Stimulated activated CD4-positive, alpha-beta T cell treated with anti-CD3 and anti-CD28 coated beads, Interleukin-4, amount 100 ng/mL, for 1 hour (primary cell): ENCODE measurements around the gene HSD17B1.
A peak's percentile ranks its signal among the peaks of the same experiment; 100 is the strongest.

Experiments
- DNase-seq: peaks from one replicate; pipeline ENCODE4 v3.0.0-alpha.2; 2020

Gene HSD17B1

DNA sequence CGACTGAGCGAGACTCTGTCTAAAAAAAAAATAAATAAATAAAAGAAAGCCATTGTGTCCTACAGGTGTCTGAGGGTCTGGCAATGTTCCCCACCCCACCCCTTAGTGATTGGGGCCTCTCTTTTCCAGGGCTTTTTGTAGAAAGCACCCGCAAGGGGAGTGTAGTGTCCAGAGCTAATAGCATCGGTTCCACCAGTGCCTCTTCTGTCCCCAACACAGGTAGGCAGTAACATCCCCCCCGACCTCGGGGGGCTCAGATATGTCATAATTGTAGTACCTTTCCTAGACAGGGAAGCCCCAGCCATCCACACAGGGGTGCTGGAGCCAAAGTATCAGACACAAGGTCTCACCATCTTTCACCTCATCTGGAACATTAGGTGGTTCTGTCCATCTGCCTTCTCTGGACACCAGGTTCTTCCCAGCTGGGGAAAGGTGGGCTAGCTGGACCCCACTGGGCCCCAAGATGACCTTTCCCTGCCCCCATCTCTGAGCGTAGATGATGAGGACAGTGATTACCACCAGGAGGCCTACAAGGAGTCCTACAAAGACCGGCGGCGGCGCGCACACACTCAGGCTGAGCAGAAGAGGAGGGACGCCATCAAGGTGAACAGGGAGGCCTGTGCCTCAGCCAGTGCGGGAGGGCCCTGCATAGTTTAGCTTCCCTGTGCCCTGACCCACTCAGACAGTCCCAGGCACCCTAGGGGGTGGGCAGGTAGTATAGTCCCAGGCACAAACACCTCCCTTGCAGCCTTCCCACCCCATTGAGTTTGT lies 15.8 kb downstream of the HSD17B1 start:
- no peak for DNase-seq

DNA sequence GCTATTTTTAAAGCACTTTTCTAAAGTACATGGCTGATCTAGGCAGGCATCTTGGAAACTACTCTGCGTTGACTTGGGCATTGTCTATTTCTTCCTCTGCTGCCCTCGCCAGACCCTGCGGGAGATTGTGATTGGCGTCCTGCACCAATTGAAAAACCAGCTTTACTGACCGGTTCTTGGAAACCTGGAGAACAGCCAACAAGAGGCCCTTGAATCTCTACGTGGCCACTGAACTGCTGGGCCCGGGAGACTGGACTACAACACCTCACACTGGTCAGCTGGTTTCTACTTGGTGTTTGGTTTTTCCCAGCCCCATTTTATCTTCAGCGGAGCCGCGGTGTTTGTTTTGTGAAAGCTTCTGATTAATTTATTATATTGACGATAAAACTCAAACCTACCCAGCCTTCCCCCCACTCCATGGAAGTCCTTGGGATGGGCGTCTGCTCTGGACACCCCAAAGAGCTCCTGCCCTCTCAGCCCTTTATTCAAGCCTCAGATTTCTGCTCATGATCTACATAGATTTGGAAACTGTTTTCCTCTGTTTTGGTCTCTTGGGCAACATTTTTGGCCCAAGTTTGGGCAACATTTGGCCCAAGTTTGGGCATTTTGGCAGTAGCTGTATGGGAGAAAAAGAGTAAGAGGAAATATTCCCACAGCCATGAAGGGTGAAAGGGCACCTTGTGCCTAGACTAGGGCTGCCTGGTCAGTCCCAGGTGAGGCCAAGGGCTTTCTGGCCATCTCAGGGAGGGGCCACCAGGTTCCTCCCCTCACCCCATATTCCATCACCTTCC lies 18.9 kb downstream of the HSD17B1 start:
- DNase-seq, result no peak

DNA sequence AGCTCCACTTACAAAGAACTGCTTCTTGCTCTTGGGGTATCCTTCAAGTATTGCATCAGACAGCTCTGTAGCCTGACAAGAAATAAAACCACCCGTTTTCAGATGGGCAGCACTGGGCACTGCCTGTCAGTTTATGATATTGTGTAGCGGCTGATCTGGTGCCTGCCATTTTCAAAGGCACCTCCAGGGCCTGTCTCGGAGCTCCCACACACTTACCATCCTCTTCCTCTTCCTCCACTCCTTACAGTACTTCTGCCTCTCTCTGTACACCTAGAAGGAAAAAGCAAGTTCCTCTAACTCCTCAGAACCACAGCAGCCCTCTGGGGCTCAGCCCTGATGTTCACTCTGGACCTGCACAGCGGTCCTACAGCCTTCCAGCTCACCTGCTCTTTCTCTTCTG lies 20.4 kb downstream of the HSD17B1 start:
- no peak for DNase-seq

DNA sequence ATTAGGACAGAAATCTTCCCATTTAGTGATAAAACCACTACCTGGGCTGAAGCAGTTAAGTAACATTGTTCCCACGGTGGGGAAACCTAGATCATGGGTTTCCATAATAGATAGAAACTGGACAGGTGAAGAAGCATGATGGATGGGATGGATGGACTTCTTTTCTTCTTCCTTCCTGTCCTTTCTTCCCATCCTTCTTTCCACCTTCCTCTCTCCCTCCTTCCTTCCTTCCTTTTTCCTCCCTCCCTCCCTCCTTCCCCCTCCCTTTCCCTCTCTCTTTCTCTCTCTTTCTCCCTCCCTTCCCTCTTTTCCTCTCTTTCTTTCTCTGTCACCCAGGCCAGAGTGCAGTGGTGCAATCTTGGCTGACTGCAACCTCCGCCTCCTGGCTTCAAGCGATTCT lies 21.7 kb downstream of the HSD17B1 start:
- no peak for DNase-seq

DNA sequence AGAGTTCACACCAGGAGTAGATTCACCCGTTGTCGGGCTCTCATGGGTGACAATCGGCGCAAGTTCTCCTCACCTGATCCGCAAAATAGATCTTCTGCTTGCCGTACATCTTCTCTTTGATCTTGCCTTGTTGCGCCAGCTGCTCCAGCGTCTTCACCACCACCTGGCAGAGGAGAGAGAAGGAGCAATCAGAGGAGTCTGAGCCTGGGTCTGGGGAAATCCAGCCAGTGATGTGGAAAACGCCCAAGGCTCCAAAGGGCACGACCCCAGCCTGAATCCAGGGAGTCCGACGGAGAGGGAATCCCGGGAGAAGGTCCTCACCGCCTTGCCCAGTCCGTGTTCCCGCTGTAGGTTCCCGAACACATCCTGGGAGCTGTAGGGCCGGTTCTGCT lies 24.4 kb downstream of the HSD17B1 start:
- no peak for DNase-seq

DNA sequence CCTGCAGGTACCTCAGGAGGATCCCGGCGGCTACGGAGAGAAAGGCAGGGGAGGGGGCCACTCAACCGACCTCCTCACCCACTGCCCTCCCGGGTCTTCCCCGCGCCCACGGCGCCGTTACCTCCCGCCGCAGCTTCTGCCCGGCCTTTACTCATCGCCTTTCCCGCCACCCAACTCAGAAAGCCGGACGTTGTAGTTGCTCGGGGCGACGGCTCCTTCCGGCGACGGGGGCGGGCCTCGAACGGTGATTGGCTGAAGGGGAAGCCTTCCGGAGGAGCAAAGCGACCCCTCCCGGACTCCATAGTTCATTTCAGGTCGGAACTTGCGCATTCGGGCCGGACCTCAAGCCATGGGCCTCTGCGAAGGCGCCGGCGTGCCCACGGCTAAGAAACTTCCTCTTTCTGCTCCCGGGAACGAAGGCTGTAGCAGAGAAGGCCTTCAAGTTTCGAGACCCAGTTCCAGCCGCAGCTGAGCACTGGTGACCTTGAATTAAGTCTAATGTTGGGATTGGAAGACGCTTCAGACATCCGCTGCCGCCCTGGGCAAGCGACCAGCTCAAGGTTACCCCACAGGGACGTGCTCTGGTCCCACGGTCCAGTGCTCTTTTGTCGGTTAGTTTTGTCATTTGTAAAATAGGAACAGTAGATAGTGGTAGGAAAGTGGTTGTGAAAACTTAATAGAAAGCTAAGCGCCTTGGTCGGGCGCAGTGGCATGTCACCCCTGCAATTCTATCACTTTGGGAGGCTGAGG lies 25.0 kb downstream of the HSD17B1 start, which contains the start of gene PSMC3IP:
Gene PSMC3IP, minus strand, starts transcription at position 198 of the 750 bp plus-strand sequence. Its CDS starts 43 bp downstream, at position 155.
- peak; percentile 93 for DNase-seq

DNA sequence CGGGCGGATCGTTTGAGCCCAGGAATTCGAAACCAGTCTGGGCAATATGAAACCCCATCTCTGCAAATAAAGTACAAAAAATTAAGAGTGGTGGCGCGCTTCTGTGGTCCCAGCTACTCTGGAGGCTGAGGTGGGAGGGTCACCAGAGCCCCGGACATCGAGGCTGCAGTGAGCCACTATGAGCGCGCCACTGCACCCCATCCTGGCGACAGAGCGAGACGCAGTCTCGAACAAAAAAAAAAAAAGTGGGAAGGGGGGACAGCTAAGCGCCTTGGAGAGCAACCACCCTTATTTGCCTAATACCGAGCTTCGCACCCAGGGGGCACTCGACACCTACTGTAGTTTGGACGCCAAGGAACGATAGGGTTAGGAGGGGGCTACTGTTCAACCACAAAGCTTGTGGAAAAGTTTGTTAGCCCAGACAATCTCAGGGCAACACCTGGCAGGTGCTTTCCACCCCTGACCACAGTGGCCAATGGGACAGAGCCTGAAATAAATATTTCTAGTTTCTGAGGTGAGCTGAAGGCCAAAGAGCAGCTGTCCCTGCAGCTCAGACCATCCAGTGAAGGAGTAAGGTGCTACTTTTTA lies 25.7 kb downstream of the HSD17B1 start:
- peak; percentile 78 for DNase-seq

DNA sequence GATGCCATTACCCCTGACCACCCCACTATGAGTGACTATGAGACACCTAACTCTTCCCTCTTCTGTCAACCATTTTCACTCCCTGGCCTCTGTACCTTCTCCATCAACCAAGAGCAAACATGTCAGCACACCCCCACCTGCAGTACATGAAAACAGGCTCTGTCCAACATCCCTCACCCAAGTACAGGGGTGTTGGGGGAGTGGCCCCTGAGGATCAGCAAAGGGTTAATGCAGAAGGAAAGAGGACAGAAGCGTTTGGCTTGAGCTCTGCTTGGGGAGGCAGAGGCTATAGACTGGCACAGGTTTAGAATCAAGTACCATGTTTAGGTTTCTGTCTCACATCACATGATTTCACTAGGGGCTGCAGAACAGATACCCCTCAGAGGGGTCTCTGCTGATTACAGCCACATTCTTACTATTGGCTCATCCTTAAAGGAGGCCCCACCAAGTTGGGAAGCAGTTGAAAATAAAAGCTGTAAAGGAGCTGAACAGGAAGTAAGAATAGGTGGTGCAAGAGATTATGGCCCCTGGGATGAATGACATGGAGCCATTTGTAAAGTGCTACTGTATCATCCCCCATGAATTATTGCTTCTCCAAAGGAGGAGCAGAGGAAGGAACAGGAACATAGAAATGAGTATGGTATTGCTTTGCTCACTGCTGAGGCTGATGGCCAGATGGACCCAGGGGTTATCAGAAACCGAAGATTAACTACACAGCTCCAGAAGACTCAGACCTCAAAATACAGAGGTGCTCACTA lies 27.2 kb downstream of the HSD17B1 start:
- no peak for DNase-seq

DNA sequence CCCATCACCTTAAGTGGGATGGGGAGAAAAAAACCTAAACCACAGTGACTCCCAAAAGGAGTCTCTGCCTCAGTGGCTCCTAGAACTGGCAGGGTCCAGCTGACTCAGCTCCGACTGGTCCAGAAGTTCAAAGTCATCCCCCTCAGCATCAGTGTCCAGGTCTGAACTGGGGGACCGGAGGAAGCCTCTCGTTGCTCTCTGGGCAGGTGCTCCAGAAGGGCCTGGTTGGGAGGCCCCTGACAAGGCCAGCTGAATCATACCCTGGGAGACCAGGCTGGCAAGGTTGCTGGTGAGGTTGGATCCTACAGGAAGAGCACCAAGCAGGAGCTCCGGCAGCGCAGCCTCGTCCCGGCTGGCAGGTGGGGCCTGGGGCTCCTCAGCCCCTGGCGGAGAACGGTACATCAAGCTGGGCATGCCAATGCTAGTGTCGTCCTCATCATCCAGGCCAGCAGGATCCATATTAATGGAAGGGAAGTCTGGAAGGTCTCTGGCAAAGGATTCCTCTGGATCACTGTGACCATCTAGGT lies 29.1 kb downstream of the HSD17B1 start:
- DNase-seq, result no peak

DNA sequence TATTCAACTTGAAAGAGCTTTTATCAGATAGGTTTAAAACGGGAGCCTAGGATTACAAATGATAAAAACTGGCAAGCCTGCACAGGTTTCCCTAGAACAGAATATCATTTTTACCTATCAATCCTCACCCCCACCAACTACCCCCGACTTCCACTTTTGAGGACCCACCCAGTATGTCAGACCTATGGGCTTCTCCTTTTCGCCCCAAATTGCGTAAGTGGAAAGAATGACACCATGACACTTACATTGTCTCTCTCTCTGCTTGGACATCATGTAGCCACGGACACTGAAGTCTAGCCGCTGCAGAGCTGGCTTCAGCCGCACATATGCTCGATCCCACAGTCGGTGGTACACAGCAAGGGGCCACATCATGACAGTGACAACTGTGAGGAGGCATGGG lies 32.2 kb downstream of the HSD17B1 start:
- DNase-seq, result no peak

DNA sequence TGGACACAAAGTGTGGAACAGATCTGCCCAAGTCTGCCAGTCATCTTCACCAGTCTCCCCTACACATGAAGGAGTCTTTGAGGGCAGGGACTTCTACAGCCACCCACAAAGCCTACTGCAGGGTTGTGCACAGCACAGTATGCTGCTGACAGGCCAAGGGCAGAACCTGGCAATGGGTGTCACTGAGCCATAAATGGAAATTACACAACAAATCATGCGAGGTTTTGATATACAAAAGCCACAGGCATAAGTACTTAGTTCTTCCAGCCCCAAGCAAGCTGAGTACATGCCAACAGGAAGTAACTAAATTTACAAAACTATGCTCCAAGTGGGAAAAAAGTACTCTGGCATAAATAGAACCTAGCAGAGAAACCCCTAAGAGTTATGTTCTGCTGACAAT lies 32.6 kb downstream of the HSD17B1 start:
- DNase-seq, result no peak

DNA sequence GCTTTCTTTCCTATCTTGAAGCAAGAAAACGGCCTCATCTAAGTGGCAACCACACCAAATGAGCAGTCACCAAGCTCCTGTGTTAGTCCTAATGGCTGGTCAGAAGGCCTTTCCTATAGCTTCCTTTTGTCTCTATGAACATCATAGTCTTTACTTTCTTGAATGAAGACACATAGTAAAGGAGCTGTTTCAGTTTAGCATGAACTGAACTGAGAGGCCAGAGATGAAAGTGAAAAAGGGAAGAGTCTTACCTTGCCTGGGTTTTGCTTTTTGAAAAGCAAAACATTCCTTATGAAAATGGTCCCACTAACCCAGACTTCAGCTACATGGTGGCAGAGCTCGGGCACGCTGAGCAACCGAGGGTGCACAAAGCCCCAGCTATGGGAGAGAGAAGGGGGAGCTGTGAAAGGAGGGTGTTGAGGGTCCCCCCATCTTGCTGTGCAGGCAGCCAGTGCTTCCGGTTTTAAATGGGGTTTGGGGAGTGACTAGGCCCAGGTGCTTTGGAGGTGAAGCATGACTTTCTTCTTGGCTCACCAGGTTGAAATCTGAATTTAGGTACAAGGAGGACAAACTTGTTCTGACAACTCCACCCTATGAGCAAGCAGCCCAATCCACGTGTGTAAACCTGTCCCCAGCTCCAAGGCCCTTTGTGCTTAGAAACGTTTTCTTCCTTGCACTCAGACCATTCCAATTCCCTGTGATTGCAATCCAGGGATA lies 33.9 kb downstream of the HSD17B1 start:
- DNase-seq, result no peak

DNA sequence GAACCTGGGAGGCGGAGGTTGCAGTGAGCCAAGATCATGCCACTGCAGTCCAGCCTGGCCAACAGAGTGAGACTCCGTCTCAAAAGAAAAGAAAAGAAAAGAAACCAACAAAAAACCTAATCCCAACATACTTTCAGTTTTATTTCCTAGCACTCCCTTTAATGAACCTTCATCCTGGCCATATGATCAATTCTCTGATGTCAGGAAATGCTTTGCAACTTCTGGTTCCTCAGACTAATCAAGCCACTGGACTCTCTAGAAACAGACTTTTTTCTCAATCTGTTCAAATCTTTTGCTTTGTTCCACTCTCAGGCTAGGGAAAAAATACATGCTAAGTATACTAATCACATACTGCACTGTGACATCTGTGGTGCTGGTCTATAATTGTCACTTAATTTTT lies 38.2 kb downstream of the HSD17B1 start:
- no peak for DNase-seq

DNA sequence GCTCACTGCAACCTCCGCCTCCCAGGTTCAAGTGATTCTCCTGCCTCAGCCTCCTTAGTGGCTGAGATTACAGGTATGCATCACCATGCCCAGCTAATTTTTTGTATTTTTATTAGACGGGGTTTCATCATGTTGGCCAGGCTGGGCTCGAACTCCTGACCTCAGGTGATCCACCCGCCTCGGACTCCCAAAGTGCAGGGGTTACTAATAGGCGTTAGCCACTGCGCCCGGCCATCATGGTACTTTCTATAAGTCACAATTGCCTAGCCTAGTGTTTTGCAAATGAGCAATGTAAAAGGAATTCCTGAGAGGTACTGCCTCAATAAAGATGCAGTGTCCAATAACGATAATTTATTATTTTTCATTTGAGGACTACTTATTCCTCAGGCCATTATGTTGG lies 38.7 kb downstream of the HSD17B1 start:
- no peak for DNase-seq

DNA sequence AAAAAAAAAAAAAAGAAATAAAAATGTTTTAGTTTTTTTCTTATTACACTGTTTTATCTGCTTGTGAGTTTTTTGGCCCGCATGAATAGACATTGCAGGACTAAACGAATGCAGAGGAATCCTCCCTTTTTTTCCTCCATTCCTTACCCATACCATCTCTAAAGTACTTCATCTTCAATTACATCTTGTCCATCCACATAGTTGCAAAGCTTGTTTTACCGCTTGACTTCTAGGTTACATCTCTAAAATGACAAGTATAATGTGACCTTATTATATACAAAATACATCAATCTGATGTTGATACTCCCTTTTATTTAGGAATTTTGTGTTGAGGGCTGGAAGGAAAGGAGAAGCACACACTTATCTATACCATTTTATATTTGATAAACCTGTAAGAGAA lies 43.7 kb downstream of the HSD17B1 start:
- DNase-seq, result no peak

DNA sequence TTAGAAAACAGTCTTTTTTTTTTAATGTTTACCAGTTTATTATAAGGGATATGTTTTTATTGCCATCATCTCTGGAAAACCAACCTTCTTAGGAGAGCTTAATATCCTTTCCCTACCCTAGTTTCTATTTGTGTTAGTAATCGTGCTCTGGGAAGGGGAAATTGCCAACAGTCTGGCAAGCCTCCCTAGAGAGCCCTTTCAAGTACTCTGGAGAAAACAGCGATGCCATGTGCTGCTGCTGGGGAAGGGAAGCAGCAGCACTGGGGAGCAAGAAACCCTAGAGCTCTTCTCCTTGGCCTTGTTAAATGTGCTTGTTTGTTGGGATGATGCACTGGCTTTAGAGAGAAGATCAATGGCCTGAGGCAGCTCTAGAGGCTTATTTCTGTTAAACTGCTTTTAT lies 46.2 kb downstream of the HSD17B1 start:
- DNase-seq, result no peak

DNA sequence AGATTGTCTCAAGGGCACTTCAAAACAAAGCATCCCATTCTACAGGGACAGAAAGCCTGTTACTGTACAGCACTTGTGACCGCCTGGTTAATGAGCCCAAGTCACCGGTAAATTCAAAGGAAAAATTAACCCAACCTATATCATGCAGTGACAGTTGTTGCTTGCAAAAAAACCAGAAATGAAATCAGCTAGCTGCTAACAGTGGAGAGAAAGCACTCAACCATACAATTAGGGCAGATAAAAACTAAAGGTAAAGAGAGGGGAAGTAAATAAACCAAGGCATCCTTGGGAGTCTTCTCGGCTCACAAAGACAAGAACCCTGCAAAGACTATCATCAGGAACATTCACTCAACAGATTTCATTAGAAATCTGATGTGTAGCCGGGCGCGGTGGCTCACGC lies 50.6 kb downstream of the HSD17B1 start:
- DNase-seq, result no peak
